Astrocyte of the cerebellum (primary cell): ENCODE data around the gene GPSM1.

ENCODE experiments used
- DNase-seq: peaks from one replicate; pipeline ENCODE4 v3.0.0-alpha.2; 2011; ENCODE audit warnings: low read depth
- H3K4me3 ChIP-seq: 2 replicates; pipeline ENCODE4 v1.5.1; 2011; ENCODE audit warnings: mild to moderate bottlenecking, low read depth, low read length, moderate library complexity
- CTCF ChIP-seq: IDR thresholded peaks from 2 replicates; pipeline ENCODE4 v1.5.1; 2012; ENCODE audit warnings: low read length, low read depth, moderate library complexity, mild to moderate bottlenecking; ENCODE audit errors: missing control alignments
- in situ Hi-C: cut with HindIII; loops from 2 replicates; pipeline ENCODE4 v1.10.0; 2017; ENCODE audit warnings: low sequenced_read_pairs

The GPSM1 gene

GRCh38 chr9:136366826-136367225 lies 39.5 kb downstream of the GPSM1 start:
- in situ Hi-C loops: loop anchor here (10.0 kb wide), 1 partner anchor 92 kb away; no protein-coding TSS in a partner anchor
- no peak for DNase-seq
- H3K4me3 ChIP-seq: no peak overlapping the region
- TF ChIP-seq CTCF: no peak

DNA sequence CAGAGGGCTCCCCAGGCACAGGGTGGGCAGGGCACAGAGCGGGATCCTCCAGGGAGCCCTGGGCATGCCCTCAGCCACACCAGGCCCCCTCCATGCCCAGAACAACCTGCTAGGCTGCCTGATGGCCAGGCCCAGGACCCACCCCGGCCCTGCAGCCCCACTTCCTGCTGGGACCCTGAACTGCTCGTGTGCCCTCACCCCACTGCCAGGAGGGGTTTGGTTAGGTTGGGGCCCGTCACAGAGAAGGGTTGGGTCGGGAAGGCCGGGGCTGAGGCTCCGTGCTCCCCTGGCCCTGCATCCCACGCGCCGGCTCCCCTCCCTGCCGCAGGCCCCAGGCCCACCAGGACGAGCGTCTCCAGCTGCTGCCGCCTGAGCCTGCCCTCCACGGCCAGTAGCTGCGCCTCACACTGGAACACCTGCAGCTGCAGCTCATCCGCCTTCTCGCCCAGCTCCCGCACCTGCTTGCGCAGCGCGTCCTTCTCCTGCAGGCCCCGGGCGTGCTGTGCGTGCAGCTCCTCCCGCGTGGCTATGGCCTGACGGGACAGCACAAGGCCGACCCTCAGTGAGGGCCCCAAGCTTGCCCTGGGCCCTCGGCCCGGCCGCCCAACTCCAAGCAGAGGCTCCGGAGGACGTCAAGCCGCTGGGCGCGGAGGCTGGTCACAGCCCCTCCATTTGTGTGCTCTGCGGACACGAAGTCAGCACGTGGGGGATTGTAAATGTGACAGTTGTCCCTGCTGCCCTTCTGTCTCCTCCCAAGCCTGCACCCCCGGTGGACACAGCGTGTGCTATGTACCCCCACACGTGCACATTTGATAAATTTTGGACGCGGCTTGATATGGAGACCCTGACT lies 40.2 kb downstream of the GPSM1 start:
- TF ChIP-seq CTCF: no peak
- H3K4me3 ChIP-seq: no peak overlapping the region
- no peak for DNase-seq
- in situ Hi-C loops: loop anchor here (10.0 kb wide), 1 partner anchor 93 kb away; no protein-coding TSS in a partner anchor

DNA sequence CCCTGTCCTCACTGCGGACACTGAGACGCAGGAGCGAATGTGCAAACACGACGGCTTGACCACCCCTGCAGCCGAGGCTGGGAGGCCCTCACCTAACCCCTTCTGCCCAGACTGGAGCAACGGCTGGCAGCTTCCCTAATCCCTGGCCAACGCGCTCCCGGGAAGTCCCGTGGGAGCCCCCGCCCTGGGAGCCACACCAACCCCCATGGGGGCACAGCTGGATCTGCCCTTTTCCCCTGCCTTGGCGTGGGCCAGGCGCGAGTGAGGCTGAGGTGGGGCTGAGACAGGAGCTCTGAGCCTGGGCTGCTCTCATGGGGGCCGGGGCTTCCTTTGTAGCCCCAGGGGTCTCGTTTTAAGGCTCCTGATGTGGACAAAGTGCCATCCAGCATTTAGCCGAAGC lies 40.9 kb downstream of the GPSM1 start:
- H3K4me3 ChIP-seq: no peak overlapping the region
- no peak for TF ChIP-seq CTCF
- in situ Hi-C loops: loop anchor here (10.0 kb wide), 1 partner anchor 93 kb away; no protein-coding TSS in a partner anchor
- no peak for DNase-seq

DNA sequence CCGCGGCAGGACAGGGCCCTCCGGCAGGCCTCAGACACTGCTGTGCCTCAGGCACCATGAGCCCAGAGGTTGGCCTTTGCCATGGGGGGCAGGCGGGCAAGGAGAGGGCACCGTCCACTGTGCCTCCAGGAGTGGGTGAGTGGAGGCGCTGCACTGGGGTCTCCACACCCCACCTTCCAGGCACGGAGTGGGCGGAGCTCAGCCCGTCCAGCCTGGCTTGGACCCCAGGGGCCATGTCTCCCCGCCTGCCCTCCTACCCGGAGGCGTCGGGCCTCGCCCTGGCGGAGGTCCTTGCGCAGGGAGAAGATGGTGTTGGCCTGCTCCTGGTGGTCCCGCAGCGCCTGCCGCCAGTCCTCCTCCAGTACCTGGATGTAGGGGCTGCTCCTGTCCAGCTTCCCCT lies 42.7 kb downstream of the GPSM1 start:
- in situ Hi-C loops: no loop called here
- H3K4me3 ChIP-seq: no peak overlapping the region
- TF ChIP-seq CTCF: no peak
- DNase-seq: no peak

DNA sequence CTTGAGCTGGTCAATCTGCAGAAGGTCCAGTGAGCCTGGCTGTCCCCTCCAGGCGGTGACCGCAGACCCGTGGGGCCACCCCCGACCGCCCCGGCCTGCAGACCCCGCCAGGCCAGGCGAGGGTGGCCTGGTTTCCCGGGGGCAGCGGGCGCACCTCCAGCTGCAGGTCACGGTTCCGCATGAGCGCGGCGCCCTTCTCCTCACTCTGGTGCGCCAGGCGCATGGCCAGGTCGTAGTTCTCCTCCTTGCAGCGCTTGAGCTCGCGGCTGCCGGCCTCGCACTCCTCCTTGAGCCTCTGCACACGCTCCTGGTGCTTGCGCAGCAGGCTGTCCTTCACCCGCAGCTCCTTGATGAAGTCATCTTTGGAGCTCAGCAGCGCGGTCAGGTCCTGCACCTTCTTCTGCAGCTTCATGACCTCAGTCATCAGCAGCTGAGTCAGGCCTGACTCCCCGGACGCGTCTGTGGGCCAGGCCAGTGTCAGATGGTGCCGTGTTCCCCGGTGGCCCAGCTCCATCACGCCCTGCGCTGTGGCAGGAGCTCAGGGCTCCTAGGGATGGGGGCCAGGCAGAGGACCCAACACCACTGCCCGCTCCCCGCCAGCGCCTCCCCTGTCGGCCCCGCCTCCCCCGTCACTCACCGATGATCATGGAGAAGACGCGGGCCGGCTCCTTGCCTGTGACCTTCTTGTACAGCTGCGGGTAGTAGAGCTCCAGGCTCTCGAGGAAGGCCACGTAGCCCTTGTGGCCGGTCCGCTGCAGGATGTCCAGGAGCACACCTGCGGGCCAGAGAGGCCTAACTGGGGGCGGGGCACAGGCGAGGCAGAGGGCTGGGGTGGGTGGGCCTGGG lies 43.6 kb downstream of the GPSM1 start:
- H3K4me3 ChIP-seq: no peak overlapping the region
- in situ Hi-C loops: no loop called here
- no peak for TF ChIP-seq CTCF
- DNase-seq: no peak

DNA sequence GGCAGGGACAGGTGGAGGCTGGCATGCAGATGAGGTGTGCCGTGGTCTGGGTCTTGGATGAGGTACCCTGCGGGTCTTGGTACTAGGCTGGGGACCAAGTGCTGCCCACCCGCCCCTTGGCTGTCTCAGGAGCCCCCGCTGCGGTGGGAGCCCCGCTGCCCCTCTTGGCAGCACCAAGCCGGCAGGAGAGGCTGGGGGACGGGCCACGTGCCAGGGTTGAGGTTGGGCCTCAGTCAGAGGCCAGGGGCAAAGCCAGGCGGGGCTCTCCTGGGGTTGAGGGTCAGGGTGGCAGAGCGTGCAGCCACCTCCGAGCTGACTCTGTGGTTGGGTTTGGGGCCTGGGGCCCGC lies 44.2 kb downstream of the GPSM1 start:
- in situ Hi-C loops: no loop called here
- DNase-seq: no peak
- TF ChIP-seq CTCF: no peak
- H3K4me3 ChIP-seq: no peak overlapping the region
